ENCODE data around the gene GUF1.

GUF1 gene

DNA sequence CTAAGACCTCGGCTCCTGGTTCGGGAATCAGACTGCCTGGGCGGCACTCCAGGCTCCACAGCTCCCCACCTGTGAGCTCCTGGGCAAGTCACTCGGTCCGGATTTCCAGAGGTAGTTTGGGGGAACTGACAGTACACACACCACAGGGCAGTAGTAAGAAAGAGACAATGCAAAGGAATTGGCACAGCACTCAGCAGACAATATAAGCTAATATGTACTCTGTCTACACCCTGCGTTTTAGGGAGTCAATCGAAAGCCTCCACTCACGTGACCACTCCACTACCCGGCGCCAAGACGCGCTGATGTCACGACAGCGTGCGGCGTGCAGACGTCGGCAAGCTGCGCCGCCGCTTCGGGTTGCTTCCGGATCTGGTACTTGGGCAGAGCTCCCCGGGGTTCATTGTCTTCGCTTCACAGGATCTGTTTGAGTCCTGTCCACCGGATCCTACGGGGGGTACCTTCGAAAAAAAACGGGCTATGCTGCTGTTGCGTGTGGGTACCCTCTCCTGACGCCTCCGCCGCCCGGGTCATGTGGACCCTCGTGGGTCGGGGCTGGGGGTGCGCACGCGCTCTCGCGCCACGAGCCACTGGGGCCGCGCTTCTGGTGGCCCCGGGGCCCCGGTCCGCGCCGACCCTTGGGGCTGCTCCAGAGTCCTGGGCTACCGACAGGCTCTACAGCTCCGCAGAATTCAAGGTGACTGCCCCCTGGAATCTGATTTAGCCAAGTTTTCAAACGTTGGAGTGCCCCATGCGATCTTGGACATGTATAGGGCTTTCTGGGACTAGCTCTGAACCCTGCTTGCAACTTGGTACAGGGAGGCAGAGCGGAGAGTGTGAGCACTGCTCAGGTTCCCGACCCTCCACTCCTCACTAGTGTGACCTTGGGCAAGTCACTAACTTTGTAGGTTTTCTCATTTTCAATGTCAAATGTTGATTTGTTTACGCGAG, at the start of gene GUF1:
TSS of gene GUF1 (plus strand) at position 327 of the 948 bp plus-strand sequence. CDS start at position 530, 203 bp downstream.
- TF ChIP-seq, protein P1, sequence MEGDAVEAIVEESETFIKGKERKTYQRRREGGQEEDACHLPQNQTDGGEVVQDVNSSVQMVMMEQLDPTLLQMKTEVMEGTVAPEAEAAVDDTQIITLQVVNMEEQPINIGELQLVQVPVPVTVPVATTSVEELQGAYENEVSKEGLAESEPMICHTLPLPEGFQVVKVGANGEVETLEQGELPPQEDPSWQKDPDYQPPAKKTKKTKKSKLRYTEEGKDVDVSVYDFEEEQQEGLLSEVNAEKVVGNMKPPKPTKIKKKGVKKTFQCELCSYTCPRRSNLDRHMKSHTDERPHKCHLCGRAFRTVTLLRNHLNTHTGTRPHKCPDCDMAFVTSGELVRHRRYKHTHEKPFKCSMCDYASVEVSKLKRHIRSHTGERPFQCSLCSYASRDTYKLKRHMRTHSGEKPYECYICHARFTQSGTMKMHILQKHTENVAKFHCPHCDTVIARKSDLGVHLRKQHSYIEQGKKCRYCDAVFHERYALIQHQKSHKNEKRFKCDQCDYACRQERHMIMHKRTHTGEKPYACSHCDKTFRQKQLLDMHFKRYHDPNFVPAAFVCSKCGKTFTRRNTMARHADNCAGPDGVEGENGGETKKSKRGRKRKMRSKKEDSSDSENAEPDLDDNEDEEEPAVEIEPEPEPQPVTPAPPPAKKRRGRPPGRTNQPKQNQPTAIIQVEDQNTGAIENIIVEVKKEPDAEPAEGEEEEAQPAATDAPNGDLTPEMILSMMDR (IDR thresholded peaks at IDR 0.05; ENCODE audit: insufficient read depth, low read length, missing control alignments): no peak
- peak; percentile 17 for DNase-seq (ENCODE audit: low read depth, low spot score)
- ChIA-PET CTCF (interaction anchor here (1.7 kb wide), 1 partner anchor 10 kb away, joined by 4 read pairs; no protein-coding TSS in a partner anchor), POLR2A (interaction anchor here (0.8 to 1.5 kb wide), 5 partner anchors 9 to 48 kb away, joined by 3 to 9 read pairs (median 4); partner anchors contain the start of gene GNPDA2)
- peak within 1 kb of the TSS; percentile 85 for H3K4me3 ChIP-seq (ENCODE audit: low read depth, low read length)

DNA sequence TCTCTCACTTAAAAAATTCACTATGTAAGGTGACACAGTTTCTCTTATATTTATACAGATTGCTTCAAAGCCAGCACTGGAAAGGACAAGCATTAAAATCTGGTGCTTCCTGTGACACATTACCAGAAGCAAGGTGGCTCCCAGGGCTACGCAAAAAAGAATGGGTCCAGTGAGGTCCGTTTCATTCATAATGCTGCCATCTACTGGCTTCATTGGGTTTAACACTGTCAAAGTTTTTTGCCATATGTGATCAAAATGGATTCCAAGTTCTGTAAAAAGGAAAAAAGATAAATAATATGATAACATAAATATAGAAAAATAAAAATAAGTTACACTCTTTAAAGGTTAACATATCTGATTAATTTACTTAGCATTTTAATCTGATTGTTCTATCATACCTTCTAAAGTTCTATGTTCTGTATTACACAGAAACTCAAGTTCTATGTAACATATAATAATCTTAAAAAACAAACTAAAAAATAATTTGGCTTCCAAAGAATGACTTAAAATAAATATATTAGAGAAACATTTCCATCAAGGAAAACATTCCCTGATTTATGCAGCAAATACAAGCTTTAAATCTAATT, 48.8 kb upstream of the GUF1 start:
- POLR2A ChIA-PET: no interaction called here
- no peak for DNase-seq (ENCODE audit: low read depth, low spot score)
- TF ChIP-seq, protein P1 (IDR thresholded peaks at IDR 0.05; ENCODE audit: insufficient read depth, low read length, missing control alignments): peak; percentile 51
- CTCF ChIA-PET: interaction anchor here (0.8 to 2.0 kb wide), 6 partner anchors 1497 to 1636 kb away, joined by 3 to 12 read pairs (median 4); no protein-coding TSS in a partner anchor
- H3K4me3 ChIP-seq (ENCODE audit: low read depth, low read length): no peak overlapping the region

DNA sequence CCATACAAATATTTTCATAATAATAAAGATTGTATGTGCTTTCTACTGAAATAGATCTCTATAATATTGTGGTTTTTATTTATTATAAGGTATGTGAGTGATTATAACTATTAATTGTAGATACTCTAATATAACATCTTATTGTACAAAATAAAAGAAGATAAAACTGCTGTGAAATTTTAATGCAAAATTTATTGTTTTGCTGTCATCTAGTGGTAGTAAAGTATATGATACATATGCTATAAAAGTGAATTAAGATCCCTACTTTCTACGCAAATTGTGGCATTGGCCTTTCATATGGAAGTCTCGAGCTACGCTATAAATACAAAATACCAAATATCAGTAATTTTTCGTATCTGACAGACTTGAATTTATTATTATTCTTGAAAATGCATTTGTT, 46.1 kb upstream of the GUF1 start:
- ChIA-PET CTCF (interaction anchor here (1.2 to 1.6 kb wide), 4 partner anchors 9 to 1637 kb away, joined by 3 to 5 read pairs (median 4); no protein-coding TSS in a partner anchor), POLR2A (no interaction called here)
- DNase-seq (ENCODE audit: low read depth, low spot score): no peak
- TF ChIP-seq, protein P1 (IDR thresholded peaks at IDR 0.05; ENCODE audit: insufficient read depth, low read length, missing control alignments): no peak
- no peak overlapping the region for H3K4me3 ChIP-seq (ENCODE audit: low read depth, low read length)

- no peak overlapping the region for H3K4me3 ChIP-seq (ENCODE audit: low read depth, low read length)
- TF ChIP-seq, protein P1 (IDR thresholded peaks at IDR 0.05; ENCODE audit: insufficient read depth, low read length, missing control alignments): no peak
- ChIA-PET CTCF (interaction anchor here (1.0 to 1.5 kb wide), 4 partner anchors 9 to 1640 kb away, joined by 3 to 4 read pairs (median 3); no protein-coding TSS in a partner anchor), POLR2A (no interaction called here)
- no peak for DNase-seq (ENCODE audit: low read depth, low spot score)
Observed at GRCh38 chr4:44632733-44633132, 45.5 kb upstream of the GUF1 start.

- ChIA-PET CTCF (no interaction called here), POLR2A (no interaction called here)
- DNase-seq (ENCODE audit: low read depth, low spot score): no peak
- TF ChIP-seq, protein P1 (IDR thresholded peaks at IDR 0.05; ENCODE audit: insufficient read depth, low read length, missing control alignments): no peak
- no peak overlapping the region for H3K4me3 ChIP-seq (ENCODE audit: low read depth, low read length)
Observed at GRCh38 chr4:44638091-44638490, 40.1 kb upstream of the GUF1 start.

- no peak for DNase-seq (ENCODE audit: low read depth, low spot score)
- TF ChIP-seq, protein P1 (IDR thresholded peaks at IDR 0.05; ENCODE audit: insufficient read depth, low read length, missing control alignments): no peak
- H3K4me3 ChIP-seq (ENCODE audit: low read depth, low read length): no peak overlapping the region
- POLR2A ChIA-PET: no interaction called here
- CTCF ChIA-PET: no interaction called here
Observed at GRCh38 chr4:44646151-44646550, 32.1 kb upstream of the GUF1 start.
